GM19324 (cell line): ENCODE results near the gene COPS7A.

Experiments
- ATAC-seq: cut with Tn5 transposase; IDR thresholded peaks from one replicate; pipeline ENCODE4 v1.9.1; 2021; ENCODE audit warnings: mild to moderate bottlenecking, moderate library complexity; ENCODE audit not compliant: unreplicated experiment, low FRiP score

Gene COPS7A, protein sequence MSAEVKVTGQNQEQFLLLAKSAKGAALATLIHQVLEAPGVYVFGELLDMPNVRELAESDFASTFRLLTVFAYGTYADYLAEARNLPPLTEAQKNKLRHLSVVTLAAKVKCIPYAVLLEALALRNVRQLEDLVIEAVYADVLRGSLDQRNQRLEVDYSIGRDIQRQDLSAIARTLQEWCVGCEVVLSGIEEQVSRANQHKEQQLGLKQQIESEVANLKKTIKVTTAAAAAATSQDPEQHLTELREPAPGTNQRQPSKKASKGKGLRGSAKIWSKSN

DNA sequence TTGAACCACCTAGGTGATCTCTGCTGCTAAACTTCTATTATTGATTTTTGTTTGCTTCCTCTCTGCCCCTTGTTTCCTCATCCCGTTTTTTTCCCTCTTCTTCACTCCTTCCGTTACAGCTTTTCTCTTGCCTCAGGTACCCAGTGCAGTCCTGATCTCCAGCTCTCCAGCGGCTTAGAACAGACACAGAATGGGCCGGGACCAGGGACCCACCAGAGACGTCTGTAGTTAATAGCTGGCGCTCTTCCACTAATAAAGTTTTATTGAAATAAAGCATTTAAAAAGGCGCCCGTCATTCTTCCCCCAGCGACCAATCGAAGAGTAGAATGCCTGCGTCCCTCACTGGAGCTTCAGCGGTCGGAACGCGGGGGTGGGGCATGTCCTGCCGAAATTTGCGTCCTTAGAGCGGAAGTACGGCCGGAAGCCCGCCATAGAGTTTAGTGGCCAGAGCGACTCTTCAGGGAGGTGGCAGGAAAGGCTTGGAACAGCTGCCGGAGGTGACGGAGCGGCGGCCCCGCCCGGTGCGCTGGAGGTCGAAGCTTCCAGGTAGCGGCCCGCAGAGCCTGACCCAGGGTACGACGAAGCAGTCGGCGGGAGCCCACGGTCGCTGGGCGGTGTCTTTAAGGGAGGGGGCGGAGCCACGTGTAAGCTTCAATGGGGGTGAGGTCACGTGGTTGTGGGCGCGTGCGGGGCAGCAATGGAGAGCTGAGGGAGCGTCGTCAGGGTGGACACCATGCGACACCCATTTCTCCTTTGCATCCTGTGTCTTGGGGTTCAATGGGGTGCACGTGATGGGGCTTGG, at the start of gene COPS7A:
COPS7A (plus strand) TSS at position 440 of the 802 bp plus-strand sequence. CDS start 611 bp downstream, outside the sequence.
- ATAC-seq: peak; percentile 97

DNA sequence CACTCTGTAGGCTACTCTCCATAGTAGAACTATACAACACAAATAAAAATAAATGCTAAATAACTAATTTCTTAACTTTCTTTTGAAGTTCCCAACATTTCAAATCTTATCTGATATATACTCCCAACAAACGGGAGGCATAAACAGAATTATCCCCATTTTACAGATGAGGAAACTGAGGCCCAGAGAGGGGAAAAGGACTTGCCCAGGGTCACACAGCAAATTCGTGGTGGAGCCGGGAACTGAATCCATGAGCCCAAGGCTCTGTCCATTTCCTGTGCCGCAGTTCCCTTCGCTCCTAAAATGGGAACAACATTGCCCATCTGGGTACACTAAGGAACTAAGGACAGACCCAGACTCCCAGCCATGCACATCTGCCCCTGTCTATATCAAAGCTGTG, 46.9 kb upstream of the COPS7A start:
- no peak for ATAC-seq

DNA sequence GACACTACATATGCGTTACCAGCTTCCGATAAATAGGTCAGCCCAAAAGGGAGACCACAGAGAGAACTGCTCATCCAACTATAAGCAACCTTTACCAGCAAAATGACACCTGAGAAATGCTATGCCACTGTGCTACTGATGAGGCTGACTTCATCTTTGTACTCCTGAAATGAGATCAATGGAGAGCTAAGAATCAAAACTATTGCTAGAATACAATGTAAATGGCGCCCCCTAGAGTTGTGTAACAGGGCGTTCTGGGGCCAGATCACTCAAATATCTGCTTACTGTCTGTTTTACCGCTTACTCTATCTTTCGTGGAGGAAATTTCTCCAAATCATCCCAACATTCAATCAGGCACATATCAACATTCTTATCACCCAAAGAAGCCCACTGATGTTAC, 39.2 kb upstream of the COPS7A start:
- no peak for ATAC-seq

DNA sequence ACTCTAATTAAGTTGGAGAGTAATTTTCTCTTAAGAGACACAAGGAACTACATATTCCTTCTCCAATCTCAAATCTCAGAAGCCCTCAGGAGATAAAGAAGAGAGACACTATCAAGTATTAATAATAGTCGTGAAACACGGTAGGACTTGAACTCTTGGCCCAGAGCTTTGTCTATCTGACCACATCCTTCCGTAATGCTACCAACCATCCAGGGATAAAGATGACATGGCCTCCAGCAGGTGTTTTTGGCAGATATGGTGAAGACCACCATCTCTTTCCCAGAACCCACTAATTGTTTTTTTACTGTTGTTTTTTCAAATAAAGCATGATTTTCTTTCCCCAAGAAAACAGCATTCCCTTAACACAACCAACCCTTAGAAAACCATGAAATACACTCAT, 38.0 kb upstream of the COPS7A start:
- no peak for ATAC-seq

DNA sequence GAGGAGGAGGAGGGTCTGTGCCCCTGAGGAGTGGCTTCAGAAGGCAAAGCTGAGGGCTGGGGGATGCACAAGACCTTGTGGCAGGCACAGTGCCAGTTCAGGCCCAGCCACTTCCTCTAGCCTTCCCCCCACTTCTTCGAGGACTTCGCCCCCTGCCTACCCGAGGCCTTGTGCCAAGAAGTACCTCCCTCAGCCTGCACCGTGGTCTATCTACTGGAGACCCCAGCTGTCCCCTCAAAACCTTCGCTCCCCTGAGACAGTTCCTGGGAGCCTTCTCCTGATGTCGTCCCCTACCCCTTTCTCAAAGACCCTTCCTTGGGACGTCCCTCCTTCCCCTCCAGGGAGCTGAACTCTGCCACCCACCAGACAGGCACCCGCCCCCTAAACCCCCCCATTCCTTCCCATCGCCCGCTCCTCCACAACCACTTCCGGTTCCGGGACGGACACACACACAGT, 35.3 kb upstream of the COPS7A start:
- ATAC-seq: no peak

DNA sequence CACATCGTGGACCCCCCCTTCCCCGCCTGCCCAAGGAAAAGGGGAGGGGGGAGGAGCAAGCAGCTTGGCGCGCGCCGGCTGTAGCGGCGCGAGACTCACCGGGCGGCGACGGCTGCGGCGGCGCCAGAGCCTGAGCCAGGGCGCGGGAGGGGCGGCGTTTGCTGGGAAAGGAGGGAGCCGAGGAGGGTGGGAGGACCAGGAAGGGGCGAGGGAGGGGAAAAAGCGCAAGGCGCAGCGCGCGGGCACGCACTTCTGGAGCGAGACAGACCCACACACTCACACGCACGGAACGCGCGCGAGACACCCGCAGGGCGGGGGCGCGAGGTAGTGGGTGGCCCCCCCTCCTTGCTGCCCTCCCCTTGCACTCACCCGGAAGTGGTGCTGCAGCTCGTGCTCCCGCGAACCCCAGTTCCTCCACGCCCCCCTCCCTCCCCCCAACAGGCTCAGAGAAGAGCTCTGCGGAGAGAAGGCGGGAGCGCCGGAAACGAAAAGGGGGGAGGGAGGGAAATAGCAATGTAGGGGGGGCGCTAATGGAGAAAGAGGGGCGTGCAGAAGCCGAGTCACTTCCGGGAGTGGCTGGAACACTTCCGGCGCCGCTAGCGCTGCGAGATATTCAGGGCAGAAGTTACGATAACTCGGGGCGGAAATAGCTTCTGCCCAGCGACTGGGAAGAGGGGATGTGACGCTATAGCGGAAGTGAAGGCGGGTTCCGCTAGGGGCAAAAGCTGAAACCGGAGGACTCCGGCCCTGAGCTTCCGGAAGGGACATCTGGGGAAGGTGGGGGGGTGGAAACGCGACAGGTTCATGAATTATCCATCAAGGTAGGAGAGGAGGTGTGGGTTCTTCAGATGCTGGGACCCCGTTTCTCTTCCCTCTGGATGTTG, 34.6 kb upstream of the COPS7A start, which contains the start of gene ZNF384:
ZNF384 (minus strand) TSS at position 377 of the 884 bp plus-strand sequence. CDS start 9,855 bp downstream, outside the sequence.
- peak; percentile 88 for ATAC-seq

DNA sequence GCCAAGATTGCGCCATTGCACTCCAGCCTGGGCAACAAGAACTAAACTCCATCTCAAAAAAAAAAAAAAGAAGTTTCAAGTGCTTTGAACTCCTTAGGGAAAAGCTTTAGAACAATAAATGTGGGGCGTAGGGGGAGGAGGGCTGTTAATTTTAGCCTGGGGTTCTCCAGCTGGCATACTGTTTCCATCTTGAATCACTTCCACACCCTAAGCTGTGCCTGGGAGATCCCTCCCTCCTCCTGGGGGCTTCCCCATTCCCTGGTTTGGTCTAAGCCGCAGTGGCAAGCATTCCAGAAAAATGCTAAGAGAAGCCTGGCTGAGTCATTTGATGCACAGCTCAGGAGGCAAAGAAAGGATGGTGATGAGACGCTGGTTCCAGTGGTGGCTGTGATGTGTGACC, 32.4 kb upstream of the COPS7A start:
- ATAC-seq: no peak

DNA sequence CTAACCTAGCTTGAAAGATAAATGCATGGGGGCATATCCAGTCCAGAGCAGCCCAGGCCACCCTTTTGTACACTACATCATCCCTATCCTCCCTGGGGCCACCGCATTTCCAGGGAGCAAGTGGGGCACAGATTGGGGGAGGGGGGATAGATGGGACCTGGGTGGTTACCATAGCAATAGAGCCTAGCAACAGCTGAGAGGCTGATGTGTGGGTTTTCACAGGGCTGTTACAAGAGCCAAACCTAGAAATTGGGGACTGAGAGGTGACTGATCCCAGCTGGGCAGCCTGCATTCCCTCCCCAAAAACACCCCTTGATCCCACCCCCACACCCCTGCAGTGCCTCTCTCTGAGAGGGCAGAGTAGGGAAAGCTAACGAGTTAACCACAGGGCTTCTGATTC, 31.0 kb upstream of the COPS7A start:
- no peak for ATAC-seq

DNA sequence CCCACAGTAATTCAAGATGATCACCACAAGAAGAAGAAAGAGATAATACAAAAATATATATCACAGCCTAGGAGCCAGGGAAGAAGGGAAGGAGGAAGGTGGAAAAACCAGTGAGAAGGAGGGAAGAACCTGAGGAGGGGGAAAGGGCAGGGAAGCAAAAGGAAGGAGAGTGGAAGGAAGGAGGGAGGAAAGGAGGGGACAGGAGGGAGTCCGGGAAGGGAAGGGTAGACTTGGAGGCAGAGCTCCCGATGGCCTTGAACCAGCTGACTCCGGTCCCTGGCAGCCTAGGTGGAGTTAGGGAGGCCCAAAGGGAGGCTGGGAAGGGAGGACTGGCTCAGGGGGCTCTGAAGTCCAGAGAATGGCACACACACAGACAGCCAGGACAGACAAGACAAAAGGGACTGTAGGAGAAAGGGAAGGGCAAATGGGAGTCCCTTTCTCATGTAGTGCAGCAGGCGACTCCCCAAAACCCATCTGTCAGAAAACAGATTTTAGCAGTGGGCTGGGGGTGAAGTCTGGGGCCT, 30.0 kb upstream of the COPS7A start:
- no peak for ATAC-seq

DNA sequence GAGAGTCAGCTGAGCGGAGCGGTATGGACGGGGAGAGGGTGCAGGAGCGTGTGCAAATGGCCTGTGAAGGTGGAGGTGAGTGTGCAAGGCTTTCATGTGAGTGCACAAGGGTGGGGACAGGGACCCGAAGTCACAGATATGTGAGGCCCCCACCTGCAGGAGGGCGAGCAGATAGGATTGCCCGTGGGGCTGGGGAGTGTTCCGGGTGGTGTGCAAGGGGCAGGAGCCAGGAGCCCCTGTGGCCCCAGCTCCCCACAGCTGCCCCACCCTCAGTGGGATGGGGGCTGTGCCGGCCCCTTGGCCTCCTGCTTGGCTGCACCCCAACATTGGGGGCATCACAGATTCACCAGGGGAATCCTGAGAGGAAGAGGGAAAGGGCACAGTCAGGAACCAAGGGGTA, 29.1 kb upstream of the COPS7A start:
- ATAC-seq: no peak

DNA sequence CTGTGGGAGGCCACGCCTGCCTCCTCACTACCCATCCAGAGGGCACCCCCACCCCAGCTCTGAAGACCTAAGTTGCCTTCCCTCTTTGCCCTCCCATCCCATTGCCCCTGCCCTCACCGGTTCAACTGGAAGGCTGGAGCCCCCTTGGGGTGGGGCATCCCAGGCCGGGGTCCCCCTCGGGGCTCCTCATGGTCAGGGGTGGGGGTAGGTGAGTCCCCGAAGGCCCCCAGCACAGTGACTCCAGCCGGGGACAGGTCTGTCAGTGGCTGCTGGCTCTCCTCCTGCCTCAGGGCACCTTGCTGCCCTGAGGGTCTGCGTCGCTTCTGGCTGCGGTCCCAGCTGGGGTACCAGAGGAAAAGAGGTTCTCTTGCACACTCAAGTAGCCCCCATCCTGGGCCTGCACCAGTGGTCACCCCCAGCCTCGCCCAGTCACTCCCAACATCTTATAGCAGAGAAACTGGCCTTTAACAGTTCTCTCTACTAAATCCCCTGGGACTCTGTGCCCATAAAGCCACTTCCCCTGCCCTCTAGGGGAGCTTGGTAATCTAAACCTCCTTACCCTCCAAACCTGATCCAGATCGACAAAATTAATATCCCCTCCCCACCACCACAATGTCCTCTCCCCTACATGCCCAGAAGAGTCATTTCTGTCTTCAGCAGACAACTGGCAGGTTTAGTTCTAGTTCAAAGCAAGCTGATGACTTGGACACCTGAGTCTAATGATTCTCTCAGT, 28.4 kb upstream of the COPS7A start:
- no peak for ATAC-seq

DNA sequence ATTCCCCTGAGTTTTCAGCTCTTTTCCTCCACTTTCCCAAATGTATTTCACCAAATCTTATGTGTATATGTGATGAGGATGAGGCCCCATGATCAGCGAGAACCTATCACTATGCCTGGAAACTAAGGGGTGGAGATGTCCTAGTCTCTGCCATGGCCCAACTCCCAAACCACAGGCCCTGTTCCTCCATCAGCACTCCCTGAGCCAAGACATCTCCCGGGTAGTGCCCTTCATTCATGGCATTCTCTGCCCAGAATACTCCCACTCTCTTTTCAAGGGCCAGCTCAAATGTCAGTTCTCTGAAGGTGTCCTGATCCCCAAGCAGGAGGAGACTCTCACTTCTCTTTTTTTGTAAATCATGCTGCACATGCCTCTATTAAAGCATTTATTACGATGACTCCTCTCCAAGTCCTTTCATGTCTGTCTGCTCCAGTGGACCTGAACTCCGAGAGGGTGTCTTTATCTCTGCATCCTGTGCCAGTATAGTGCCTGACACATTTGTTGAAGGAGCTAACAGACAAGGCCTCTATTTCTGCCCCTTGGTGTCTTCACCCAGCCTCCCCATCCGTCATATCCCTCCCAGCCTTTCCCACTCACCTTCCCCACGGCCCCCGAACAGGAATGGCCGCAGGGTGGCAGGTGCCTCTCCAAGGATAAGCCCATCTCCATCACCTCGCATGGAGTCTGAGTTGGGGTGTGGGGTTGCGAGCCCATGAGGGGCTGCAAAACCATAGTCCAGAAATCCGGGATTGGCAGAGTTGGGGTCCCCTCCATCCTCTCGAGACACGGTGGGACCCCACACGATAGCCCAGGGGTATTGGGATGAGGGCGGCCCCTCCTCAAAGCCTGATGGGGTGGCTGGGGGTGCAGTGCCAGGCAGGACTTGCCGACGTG, 26.9 kb upstream of the COPS7A start:
- no peak for ATAC-seq

DNA sequence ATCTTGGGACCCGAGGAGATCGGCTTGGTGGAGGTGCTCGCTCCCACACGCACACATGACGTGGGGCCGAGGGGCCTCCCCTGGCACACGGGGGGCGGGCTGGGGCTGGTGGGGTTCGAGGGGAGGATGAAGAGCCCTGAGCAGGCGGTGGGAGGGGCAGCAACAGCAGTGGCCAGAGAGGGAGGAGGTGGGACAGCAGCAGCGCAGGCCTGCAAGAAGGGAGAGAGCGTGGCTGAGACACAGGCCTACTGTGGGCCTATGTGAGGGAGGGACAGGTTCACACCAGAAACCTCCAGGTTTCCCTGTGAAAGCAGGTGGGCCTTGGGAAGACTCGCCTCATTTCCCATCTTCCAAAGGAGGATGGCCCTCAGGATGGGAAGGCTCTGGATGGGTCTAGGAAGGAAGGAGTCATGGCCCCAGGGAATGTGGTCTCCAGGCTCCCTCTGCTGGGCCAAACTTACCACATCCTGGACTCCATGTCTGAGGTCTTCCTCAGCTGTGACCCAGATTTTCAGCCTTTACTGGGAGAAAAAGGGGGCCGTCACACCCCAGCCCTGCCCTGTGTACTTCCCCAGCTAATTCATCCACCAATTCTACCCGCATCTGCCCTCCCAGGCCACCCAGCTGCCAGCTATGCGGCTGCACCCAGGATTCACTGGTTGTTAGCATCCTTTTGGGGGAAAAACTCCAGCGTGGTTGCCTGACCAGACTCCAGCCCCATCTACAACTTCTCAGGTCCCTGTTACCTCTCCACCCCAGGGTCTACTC, 26.1 kb upstream of the COPS7A start:
- no peak for ATAC-seq

DNA sequence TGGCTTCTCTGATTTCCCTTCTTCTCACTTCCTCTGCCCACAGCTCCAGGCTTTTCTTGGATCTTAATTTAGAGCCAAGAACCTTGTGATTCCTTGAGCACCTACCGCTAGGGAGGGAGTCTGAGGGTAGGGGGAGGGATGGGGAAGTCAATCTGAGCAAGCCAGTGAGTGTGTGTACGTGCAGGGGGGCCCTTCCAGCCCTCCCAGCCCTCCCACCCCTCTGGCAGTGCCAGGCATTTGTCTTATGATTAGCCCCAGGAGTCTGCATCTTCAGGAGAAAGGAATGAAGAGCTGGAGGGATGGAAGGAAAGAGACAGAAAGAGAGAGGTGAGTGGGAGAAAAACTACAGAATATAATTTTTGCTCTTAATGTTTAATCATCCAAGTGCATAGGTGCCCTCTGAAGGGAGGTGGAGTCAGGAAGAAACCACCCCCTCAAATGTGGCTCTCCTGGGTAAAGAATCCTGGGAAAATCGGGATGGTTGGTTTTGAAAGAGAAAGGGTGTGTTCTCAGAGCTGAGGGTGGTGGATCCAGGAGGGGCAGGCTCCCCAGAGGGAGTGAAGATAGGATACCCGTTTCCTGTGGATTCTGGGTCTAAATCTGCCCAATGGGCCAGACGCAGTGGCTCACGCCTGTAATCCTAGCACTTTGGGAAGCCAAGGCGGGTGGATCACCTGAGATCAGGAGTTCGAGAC, 25.3 kb upstream of the COPS7A start:
- ATAC-seq: no peak

DNA sequence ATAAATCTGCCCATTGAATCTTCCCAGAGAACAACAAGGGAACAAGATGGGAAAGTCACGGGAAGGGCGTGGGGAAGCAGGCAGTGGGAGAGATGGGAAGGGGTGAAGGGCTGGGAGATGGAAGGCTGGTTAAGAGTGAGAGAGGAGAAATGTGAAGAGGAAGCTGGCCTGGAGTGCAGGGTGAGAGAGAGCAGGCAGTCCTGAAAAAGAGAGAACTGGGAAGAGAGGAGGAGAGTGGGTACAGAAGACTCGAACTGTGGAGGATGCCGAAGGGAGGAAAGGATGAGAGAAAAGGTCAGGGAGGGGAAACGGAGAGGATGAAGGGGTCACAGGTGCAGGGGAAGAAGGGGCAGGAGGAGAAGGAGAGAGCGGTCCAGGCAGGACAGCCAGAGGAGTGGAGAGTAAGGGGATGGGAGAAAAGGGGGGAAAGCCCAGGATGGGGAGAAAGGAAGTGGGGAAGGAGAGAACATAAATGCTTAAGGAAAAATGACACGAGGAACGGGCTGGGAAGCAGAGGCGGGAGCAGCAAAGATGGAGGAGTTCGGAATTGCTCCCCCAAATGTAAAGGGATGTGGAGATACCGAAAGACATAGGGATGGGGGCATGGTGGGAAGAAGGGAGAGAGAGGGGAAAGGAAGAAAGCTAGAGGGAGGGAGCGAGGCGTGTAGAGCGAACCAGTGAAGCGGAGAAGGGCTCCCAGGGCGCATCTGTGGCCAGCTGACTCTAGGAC, 24.4 kb upstream of the COPS7A start:
- ATAC-seq: no peak

DNA sequence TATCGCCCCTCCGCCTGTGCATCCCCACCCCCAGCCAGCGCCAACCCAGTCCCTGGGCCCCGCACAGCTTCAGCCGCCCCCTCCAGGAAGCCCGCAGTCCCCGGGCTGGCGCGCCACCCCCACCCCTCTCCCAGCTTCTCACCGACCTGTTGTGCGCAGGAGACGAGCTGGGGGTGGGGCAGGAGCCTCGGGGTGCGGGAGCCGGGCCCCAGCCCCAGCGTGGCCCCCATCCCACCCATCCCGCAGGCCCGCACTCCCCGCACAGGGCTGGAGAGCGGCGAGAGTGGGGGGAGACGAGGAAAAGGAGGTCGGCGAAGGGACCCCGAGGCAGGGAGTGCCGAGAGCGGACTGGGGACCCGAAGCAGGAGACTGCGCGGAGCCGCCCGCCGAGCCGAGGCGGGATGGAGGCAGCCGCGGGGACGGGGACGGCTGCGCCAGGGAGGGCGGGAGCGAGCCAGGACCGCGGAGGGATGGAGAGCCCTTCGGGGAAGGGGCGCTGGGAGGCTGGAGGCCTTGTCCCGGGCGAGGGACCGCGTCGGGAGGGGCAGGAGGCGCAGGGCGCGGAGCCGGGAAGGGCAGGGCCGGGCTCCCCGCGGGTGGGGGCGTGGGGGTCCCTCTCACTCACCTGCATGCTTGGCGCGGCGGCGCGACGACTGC, 23.7 kb upstream of the COPS7A start:
- no peak for ATAC-seq
